SK-MEL-5 (cell line): ENCODE data around the gene PAX5. TPM values are rescaled to one million over a fixed set of nuclear protein-coding genes. Genes with fewer than 3 reads are reported as not detected.

Experiments
- DNase-seq: peaks from one replicate; pipeline ENCODE4 v3.0.0-alpha.2; 2016; ENCODE audit warnings: low read depth, low spot score
- in situ Hi-C: cut with HindIII; loops from 2 replicates; pipeline ENCODE4 v1.10.0; 2016; ENCODE audit warnings: low sequenced_read_pairs, high pct_unique_total_duplicates, low pct_unique_long_range_greater_than_20kb
- total RNA-seq: library from RNA; depleted of rRNA; stranded (reverse); fragments of >200 nt; shearing (Covaris generic); gene quantifications from 2 replicates; pipeline ENCODE4 v1.2.3, GENCODE V29; 2014

The PAX5 gene
- total RNA-seq, 1 experiment from 2014 or later = not detected

DNA sequence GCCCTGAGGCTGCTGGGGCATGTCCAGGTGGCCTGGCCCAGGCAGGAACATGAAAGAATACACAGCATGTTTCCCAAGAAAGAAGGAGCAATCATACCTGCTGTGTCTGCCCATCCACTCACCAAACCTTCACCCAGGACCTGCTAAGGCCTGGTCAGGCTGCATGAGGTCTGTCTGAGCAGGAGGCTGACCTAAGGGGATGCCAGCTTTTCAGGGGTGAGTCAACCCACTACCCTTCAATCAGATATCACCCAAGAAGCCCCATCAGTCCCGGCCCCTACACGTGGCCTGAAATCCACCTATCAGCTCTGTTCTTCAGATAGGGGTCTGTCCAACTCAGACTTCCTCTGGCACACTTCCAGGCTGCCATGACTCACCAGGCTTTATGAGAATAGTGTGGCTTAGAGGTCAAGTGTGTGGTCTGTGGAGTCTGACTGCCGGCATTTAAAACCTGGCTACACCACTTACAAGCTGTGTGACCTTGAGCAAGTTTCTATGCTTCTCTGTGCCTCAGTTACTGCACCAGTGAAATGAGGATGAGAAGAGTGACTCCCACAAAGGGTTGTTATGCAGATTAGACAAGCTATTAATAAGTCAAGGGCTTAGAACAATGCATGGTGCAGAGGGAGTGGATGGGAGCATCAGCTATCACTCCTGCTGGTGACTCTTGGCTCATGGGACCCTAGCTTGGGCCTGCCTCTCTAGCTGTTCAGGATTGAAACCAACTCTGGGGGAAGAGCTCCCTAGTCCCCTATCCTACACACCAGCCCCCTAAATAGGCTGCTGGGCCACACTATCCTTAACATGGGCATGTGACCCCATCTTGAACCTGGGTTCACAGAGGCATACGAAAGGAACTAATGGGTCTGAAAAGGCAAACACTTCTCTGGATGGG, 130.3 kb downstream of the PAX5 start:
- DNase-seq = peak; percentile 52
- in situ Hi-C loops = no loop called here

DNA sequence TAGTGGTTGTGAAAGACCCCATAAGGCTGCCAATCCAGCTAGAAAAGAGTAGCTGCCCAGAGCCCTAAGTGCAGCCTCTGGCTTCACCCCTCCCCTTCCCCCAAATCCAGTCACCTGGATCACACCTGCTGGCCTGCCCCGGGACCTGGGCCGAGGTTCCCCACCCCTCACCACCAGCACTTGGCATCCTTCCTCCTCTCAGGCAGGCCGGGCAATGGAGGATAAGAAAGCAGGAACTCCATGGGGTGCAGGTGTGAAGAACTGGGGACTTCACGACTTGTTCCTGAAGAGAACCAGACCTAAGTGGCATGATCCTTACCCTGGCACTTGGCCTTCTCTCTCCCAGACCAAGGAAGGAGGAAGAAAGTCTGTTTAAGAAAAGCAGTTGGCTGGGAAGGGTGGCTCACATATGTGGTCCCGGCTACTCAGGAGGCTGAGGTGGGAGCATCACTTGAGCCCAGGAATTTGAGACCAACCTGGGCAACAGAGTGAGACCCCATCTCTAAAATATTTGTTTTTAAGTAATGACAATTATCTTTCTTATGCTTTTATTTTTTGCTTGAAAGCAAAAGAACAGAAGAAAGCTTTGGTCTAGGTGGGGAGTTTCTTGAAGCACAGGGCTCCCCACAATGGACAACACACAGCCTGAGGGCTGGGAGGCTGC, 131.1 kb downstream of the PAX5 start:
- in situ Hi-C loops = no loop called here
- no peak for DNase-seq

DNA sequence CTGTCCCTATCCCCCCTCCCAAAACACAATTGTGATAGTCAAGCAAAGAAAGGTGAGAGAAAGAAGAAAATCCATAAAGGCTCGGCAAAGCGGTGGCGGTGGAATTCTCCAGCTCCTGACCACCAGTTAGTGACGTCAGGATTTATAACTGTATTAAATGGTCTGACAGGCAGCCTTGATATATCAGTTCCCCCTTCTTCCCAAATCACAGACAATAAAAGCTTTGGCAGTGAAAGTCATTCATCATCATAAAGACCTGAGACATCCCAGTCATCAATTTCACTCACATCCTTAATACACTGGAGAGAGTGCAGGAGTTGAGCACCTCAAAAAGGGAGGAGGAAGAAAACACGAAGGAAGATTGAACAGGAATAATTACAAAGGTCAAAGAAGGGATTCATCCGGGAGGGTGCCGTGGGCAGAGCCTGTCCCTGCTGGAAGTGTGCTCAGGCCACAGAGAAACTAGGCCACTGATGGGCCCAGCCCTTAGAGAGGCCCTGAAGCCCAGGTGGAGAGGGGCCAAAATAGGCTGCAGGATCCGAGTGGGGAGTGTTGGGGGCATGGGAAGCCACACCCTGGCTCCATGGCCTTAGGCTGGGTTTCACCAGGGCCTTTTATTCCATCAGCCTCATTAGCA, 131.9 kb downstream of the PAX5 start:
- in situ Hi-C loops = no loop called here

DNA sequence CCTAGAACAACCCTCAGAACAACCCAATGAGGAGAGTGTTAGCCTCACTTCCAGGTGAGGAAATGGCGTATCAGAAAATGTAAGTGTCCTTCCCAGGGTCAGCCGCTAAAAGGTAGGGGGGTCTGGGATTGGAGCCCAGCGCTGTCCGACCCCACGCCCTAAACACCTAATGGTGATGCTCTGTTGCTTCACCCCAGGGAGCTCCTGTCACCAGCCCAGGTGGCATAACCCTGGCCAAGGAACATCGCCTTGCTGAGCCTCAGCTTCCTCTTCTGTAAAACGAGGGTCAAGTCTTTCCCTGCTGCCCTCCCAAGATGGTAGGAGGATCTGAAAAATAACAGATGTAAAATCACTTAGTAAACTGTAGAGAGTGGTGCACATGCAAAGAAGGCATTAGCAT, 132.5 kb downstream of the PAX5 start:
- in situ Hi-C loops = no loop called here
- no peak for DNase-seq

More for the DNA sequence above, 131.9 kb downstream of the PAX5 start:
- DNase-seq = no peak

DNA sequence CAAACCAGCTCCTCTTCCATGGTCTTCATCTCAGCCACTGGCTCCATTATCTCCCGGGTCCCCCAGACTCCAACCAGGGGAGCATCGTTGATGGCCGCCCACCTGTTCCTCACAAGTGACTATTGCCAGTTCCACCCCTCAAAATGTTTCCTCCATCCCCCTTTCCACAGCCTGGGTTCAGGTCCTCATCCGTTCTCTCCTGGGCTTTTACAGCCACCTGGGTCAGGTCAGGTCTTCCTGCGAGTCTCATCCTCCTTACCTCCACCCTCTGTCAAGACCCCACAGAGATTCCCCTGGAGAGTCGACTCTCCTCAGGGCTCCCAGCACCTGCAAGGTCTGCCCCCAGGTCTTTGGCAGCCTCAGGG, 133.2 kb downstream of the PAX5 start:
- in situ Hi-C loops = no loop called here
- DNase-seq = no peak

DNA sequence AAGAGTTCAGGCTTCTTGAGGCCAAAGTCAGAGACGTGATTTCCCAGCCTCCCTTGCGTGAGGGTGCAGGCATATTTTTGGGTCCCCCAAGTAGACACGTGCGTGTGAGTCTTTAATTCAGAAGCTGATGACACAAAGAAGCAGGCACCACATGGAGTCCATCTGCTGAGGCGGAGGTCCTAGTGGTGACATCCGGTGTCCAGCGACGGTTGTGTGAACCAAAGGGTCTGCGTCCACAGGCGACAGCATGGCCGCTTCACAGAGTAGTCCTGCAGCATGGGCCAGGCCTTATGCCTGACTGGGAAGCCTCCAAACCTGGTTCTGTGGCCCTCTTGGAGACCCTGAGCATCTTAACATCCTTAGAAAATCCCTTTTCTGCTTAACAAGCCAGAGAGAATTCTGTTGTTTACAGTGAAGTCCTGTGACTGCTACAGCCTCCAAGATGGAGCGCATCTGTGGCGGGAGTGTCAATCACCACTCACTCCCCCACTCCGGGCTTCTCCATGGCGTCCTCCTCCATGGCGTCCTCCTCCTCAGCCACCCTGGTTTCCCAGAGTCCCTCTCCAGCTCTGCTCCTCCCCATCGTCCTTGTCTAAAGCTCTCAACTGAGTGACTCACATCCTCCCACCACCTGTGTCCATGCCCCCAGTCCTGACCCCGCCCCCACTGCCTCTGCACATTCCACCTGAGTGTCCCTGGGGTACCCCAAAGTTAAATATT, 133.8 kb downstream of the PAX5 start:
- no peak for DNase-seq

DNA sequence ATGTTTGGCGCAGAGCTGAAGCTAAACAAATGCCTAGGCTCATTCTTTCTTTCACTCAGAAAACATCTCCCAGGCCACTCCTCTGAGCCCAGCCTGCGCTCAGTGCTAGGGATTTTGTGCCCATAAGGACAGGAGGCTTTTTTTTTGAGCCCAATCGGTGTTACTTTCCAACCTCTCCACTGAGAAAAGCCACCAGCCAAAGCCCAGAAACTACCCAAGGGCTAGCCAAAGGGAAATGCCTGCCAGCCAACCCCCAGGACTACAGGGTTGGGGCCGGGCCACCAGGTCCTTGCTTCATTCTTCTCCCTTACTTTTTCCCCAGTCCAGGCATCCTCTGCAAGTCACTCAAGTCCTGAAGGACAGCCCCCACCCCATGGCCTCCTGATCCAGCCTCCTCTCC, 134.7 kb downstream of the PAX5 start:
- in situ Hi-C loops = no loop called here
- no peak for DNase-seq

More for the DNA sequence above, 133.8 kb downstream of the PAX5 start:
- in situ Hi-C loops = no loop called here

DNA sequence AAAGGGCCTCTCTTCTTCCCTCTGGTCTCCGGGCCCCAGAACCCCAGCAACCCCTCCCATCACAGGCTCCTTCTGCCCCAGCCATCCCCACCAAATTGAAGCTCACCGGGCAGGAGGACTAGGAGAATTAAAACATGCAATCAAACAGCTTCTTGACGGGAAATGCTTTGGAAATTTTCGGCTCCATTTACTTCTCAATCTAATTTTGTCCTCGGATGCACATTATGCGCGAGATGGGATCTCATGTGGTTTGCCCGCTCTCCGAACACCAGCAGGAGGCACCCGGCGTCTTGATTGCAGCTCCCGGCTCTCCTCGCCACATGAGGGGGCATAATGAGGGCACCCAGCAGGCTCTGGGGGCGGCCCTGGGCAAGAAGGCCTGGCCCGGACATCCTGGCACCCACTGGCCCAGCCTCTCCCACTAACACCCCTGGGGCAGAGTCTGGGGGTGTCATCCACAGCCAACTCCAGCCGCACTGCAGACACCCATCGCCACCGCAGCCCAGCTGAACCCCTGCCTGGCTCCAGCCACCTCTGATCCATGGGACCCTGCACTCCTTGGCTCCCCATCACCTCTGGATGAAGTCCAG, 135.5 kb downstream of the PAX5 start:
- no peak for DNase-seq
- in situ Hi-C loops = no loop called here

DNA sequence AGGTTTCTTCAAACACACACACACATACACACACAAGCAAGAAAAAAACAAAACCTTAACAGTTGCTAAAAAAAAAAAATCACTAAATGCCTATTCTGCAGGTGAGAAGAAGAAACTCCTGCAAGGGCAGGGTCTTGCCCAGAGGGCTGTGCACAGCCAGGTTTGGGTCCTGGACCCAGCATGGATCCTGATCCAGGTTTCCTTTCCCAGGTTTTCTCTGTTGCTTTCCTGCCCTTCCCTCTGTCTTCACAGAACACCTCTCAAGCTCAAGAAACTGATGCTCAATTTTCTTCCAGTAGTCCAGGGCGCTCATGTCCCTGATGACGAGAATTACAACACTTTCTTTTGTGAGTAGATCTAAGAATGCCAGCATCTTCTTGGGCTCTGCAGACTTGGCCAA, 136.6 kb downstream of the PAX5 start:
- no peak for DNase-seq
- in situ Hi-C loops = no loop called here

DNA sequence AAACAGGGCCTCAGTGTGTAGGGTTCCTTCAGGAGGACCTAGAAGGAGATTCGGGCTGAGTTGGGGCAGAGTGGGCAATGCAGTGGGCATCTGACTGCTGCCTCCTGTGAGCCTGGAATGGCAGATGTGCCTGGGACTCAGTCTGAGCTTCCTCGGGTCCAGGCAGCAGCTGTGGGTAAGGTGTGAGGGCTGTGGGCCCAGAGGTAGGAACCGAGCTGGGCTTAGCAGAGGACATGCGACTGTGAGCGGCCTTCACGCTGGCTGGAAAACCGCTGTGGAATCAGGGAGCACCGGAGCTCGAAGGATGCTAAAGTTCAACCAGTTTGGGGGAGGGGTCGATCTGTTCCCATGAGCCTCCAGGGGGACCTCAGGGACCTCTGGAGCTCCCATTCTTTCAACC, 137.0 kb downstream of the PAX5 start:
- no peak for DNase-seq
- in situ Hi-C loops = no loop called here

DNA sequence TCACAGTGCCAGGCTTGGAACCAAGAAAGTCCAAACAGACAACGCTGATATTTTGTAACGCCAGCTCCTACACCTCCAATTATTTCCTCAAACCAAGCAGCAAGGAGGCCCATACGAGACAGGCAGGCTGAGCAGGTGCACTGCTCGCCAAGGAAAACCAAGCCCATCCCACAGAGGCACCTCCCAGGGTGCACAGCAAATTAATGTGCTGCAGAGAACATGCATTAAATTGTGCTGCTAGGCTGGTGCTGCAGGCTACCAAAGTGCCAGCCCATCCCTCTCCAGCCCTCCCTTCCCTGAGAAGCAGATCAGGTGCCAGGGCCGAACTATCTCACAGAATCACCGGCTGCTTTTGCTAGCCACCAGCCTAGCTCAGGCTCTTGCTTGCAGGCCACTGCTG, 137.8 kb downstream of the PAX5 start:
- no peak for DNase-seq
- in situ Hi-C loops = no loop called here

DNA sequence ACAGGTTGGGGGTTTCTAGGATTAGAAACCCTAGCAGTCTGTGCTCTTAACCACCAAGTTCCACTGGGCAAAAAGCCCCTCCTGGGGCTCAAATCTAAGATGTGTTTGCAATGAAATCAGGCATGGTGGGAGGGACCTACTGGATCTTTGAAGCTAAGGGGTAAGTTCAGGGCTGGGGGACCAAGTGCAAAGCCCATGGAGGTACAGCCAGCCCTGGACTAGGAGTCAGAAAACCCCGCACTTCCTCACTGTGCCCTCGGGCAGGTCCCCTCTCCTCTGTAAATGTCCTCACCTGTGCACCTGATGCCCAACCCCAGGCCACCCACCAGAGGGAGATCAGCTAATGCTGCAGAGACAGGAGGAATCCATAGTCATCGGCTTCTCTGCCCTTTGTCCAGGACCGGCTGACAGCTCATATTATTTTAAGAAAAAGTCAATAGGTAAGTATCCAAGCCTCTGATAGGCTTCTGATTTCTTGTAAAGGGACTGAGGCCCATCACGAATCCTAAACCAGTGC, 138.3 kb downstream of the PAX5 start:
- DNase-seq = no peak
- in situ Hi-C loops = no loop called here

DNA sequence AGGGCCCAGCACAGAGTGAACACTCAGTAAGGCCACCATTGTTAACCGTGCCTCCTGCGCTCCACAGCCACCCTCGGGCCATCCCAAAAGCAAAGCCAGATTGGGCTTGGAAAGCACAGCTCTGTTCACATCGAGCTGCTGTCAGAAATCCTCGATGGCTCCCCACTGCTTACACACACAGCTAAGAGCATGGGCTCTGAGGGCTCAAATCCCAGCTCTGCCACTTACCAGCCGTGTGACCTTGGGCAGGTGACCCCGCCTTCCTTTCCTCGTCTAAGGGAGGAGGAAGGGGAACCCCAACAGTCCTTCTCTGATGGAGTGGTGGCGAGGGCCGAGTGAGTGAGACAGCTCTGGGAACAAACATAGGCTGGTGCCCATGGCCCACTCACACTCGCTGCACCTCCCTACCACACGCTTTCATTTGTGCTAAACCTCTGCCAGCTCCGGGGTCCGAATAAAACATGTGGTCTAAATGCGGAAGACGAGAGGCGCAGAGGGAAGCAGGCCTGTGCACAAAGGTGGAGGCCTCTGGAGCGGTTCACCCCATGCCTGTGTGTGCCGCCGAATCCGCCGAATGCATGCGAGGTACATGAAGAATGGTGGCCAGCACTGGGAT, 139.3 kb downstream of the PAX5 start:
- no peak for DNase-seq
- in situ Hi-C loops = no loop called here

DNA sequence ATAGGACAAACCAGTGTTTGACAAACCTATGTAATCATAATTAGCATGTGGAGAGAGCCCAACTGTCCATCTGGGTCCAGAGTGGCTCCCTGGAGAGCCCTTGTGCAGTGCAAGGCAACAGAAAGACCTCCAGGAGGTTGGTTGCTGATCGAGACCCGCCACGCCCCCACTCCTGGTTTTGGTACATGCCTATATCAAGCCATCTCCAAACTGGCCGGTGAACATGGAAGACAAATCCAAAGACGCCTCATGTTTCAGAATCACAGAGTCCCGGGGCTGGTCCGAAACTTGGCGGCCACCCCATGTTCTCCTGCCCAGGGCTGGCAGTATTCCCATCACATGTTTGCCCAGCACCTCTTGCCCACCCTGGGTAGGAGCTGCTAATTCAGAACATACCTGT, 140.2 kb downstream of the PAX5 start:
- DNase-seq = no peak
- in situ Hi-C loops = no loop called here

DNA sequence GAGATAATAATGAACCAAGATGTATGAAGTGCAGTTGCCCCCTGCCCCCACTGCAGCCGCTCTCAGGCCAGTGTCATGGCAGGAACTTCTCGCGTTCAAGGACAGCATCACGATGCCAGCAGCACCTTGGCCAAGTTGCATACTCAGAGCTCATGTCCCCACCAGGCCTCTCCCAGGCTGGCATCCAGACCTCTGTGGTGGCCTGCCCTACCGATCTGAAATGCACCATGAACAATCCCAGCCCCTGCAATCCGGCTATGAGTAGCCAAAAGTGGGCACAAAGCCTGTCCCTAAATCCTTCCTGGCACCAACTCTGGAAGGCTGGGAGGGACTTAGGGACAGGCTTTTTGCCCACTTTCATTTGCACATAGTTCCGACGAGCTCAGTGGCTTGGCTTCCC, 140.9 kb downstream of the PAX5 start:
- in situ Hi-C loops = no loop called here
- no peak for DNase-seq

DNA sequence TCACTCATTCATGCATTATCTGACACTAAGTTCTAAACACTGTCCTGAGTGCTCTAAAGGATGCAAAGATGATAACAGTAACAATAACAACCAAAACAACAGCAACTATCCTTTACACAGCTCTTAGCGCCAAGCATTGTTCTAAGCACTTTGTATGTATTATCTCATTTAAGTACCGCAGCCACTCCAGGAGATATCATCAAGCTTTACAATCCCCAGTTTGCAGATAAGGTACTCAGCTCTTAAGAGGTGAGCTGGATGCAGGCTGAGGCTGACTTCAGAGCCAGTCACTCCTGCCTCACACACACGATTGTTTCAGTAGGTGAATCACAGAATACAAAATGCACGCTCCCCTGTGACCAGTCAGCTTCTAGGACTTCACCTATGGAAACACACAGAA, 141.8 kb downstream of the PAX5 start:
- in situ Hi-C loops = no loop called here
- DNase-seq = no peak

DNA sequence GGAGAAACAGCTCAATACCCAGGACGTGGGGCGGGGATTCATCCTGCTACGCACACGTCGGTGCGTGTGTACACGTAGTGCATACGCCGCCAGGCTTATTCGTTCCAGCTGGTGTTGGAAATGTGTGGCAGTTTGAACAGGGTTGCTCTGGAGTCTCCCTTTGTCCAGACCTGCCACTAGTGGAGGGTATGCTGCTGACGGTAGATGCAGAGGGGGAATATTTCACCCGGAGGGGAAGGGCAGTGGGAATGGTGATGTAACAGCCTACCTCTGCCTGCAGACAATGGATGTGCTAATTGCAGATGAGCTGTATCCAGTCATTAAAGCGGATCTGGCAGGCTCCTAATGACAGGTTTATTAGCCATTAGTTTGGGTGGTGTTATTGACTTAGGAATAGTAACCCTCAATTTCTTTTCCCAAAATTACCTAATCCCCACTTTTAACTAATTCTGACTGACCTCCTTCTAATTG, 142.7 kb downstream of the PAX5 start:
- DNase-seq = no peak
- in situ Hi-C loops = no loop called here
